Neural progenitor cell (in vitro differentiated cells): Measurements from ENCODE around the gene MPRIP.

Source experiments
- CTCF ChIP-seq: fragments of 200-600 bp; sonication (generic); IDR thresholded peaks from 2 replicates; pipeline ENCODE4 v1.5.1; 2017; ENCODE audit warnings: antibody characterized with exemption, mild to moderate bottlenecking
- EZH2 ChIP-seq: fragments of 200-600 bp; sonication (generic); IDR thresholded peaks from 2 replicates; pipeline ENCODE4 v1.6.1; 2017; ENCODE audit warnings: antibody characterized with exemption, mild to moderate bottlenecking, moderate library complexity

- TF ChIP-seq CTCF (no peak), EZH2 (no peak)
These were observed 31.5 kb downstream of the MPRIP start for GRCh38 chr17:17073581-17074403.
